ENCODE data around the gene IRF2BP1.

IRF2BP1 gene

GRCh38 chr19:45860359-45861259, 25.3 kb downstream of the IRF2BP1 start:
- no peak for DNase-seq

GRCh38 chr19:45854167-45854778, 31.7 kb downstream of the IRF2BP1 start:
- no peak for DNase-seq

- DNase-seq, result no peak
These were observed 33.0 kb downstream of the IRF2BP1 start for GRCh38 chr19:45852983-45853382.

GRCh38 chr19:45852145-45852750, 33.7 kb downstream of the IRF2BP1 start:
- DNase-seq, result no peak

- no peak for DNase-seq
These were observed 37.0 kb downstream of the IRF2BP1 start for GRCh38 chr19:45848922-45849321.

- no peak for DNase-seq
These were observed 38.3 kb downstream of the IRF2BP1 start for GRCh38 chr19:45847663-45848062.

- DNase-seq, result no peak
These were observed 43.7 kb downstream of the IRF2BP1 start for GRCh38 chr19:45842198-45842597.

GRCh38 chr19:45834970-45835369, 51.0 kb downstream of the IRF2BP1 start:
- no peak for DNase-seq
